Sigmoid colon (tissue), 7 donors: ENCODE measurements around the gene DDI2. TPM values are rescaled to one million over a fixed set of nuclear protein-coding genes. Genes with fewer than 3 reads are reported as not detected.
A peak's percentile ranks its signal among the peaks of the same experiment; 100 is the strongest.

Source experiments
- DNase-seq: peaks from one replicate; pipeline ENCODE4 v3.0.0-alpha.2; 2019
- H3K27ac ChIP-seq, 4 donors: fragments of 200-600 bp; sonication (generic); one replicate each; pipeline ENCODE4 v1.5.1; 2016 to 2019; ENCODE audit warnings: mild to moderate bottlenecking in 1 of 4
- H3K27me3 ChIP-seq, 3 donors: fragments of 200-600 bp; sonication (generic); one replicate each; pipeline ENCODE4 v1.5.1; 2019; ENCODE audit warnings: mild to moderate bottlenecking in 1 of 3
- H3K36me3 ChIP-seq, 4 donors: fragments of 200-600 bp; sonication (generic); one replicate each; pipeline ENCODE4 v1.5.1; 2016 to 2019
- H3K4me1 ChIP-seq, 4 donors: fragments of 200-600 bp; sonication (generic); one replicate each; pipeline ENCODE4 v1.5.1; 2017 to 2019
- H3K4me3 ChIP-seq, 4 donors: fragments of 200-600 bp; sonication (generic); one replicate each; pipeline ENCODE4 v1.5.1; 2017 to 2019; ENCODE audit warnings: mild to moderate bottlenecking in 2 of 4, moderate library complexity in 1 of 4
- H3K9me3 ChIP-seq, 4 donors: fragments of 200-600 bp in 3 of 4; sonication (generic) in 3 of 4; one replicate each; pipeline versions ENCODE4 v1.5.1 to v1.6.1; 2013 to 2019
- CTCF ChIP-seq, 4 experiments: fragments of 450-650 bp in 3 of 4; fragments of 200-600 bp in 1 of 4; IDR thresholded peaks; one replicate each; pipeline ENCODE4 v1.5.1; 2016 to 2019; ENCODE audit warnings: antibody characterized with exemption in 4 of 4, mild to moderate bottlenecking in 3 of 4, moderate library complexity in 2 of 4
- EP300 ChIP-seq, 4 donors: sonication (generic); formaldehyde crosslinking; IDR thresholded peaks; one replicate each; pipeline ENCODE4 v1.6.1; 2017; ENCODE audit warnings: antibody characterized with exemption in 4 of 4
- POLR2A ChIP-seq, 2 donors: fragments of 450-650 bp; IDR thresholded peaks; one replicate each; pipeline ENCODE4 v1.6.1; 2016; ENCODE audit warnings: antibody characterized with exemption in 2 of 2, mild to moderate bottlenecking in 2 of 2, moderate library complexity in 2 of 2
- POLR2AphosphoS5 ChIP-seq, 4 donors: sonication (generic); formaldehyde crosslinking; IDR thresholded peaks; one replicate each; pipeline ENCODE4 v1.6.1; 2017; ENCODE audit warnings: antibody characterized with exemption in 4 of 4
- WGBS, 2 donors: extraction: QIAGEN DNeasy Blood & Tissue Kit; methylation state at CpG; one replicate each; pipeline ENCODE4 v1.1.7; 2013; 5-methylcytosine and 5-hydroxymethylcytosine counted together
- intact Hi-C: fragments of 100-400 bp; cut with DNase I; formaldehyde crosslinking; loops from one replicate; pipeline ENCODE4 v1.15.1; 2023
- polyA plus RNA-seq, 3 donors: library from polyadenylated mRNA; stranded (reverse); fragments of 200-250 nt; gene quantifications; one replicate each; pipeline ENCODE4 v1.2.3, GENCODE V29; 2013
- total RNA-seq, 4 donors: library from RNA; depleted of rRNA; stranded (reverse); fragments of >200 nt; gene quantifications; one replicate each; pipeline ENCODE4 v1.1.0, GENCODE V29; 2016
- donor health status: healthy with polysubstance abuse.
- donor health status: Bipolar disorder and iron deficiency.
- donor health status: healthy.

The DDI2 gene
- total and polyA plus RNA-seq, 7 donors, result 3.0 to 27.3 (median 13.4) TPM

DNA sequence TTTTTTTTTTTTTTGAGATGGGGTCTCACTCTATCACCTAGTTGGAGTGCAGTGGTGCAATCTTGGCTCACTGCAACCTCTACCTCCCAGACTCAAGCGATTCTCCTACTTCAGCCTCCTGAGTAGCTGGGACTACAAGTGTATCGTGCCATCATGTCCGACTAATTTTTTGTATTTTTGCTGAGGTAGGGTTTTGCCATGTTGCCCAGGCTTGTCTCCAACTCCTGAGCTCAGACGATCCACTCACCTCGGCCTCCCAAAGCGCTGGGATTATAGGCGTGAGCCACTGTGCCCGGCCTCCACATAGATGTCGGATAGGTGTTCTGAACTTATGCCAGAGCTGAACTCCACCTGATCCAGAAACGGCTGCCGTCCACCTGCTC, 87.9 kb downstream of the DDI2 start:
- Histone ChIP-seq H3K4me1 (peaks cover 0 to 66% (median 56%) of the 10 kb centered on the region in 4 donors), H3K27me3 (no peaks in the 10 kb centered on the region), H3K36me3 (peaks cover 0 to 8% (median 0%) of the 10 kb centered on the region in 4 donors), H3K9me3 (no peaks in the 10 kb centered on the region), H3K27ac (peak overlapping the region; percentile 9 to 90 (median 89)), H3K4me3 (no peak overlapping the region)
- DNase-seq, result no peak
- WGBS, 2 donors, result 95% methylated on average over 11 of the region's 11 CpGs
- intact Hi-C loops, result no loop called here
- TF ChIP-seq CTCF (IDR thresholded peaks at IDR 0.05) (no peak), POLR2AphosphoS5 (IDR thresholded peaks at IDR 0.05) (no peak), POLR2A (IDR thresholded peaks at IDR 0.05) (no peak), EP300 (IDR thresholded peaks at IDR 0.05) (no peak)

GRCh38 chr1:15706751-15707150, 89.5 kb downstream of the DDI2 start:
- Histone ChIP-seq H3K27ac (peak overlapping the region in 2 of 4 donors; percentile 2 to 88), H3K9me3 (no peaks in the 10 kb centered on the region), H3K4me3 (no peak overlapping the region), H3K36me3 (peaks cover 0 to 8% (median 0%) of the 10 kb centered on the region in 4 donors), H3K27me3 (no peaks in the 10 kb centered on the region), H3K4me1 (peaks cover 0 to 61% (median 48%) of the 10 kb centered on the region in 4 donors)
- TF ChIP-seq POLR2A (IDR thresholded peaks at IDR 0.05), result no peak
- no peak for TF ChIP-seq POLR2AphosphoS5 (IDR thresholded peaks at IDR 0.05)
- no peak for TF ChIP-seq EP300 (IDR thresholded peaks at IDR 0.05)
- TF ChIP-seq CTCF (IDR thresholded peaks at IDR 0.05), result no peak
- intact Hi-C loops, result no loop called here
- no peak for DNase-seq
- WGBS, 2 donors, result 85 to 86% methylated on average over 7 of the region's 7 CpGs

DNA sequence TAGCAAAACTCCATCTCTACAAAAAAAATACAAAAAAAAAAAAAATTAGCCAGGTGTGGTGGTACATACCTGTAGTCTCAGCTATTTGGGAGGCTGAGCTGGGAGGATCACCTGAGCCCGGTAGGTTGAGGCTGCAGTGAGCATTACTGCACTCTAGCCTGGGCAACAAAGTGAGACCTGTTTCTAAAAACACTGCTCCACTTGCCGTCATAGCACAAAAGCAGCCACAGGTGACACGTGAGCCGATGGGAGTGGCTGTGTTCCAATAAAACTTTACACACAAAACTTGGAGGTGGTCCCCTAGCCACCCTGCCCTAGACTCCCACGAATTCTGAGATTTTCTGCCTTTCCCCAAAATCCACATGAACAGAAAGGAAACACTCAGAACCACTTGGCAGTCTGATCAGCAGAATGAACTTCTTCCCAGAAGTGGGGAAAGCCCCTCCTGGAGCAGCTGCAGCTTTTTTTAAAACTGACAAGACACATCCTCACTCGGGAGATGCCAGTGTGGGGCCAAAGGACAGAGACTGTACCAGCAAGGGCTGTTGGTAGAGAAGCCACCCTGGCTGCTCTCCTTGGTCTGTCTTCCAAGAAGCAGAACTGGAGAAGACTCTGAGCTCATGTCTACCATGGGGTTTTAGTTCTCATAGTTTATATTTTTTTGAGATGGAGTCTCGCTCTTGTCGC, 90.1 kb downstream of the DDI2 start:
- intact Hi-C loops, result no loop called here
- peaks cover 0 to 60% (median 48%) of the 10 kb centered on the region in 4 donors for H3K4me1 ChIP-seq
- no peak for DNase-seq
- peaks cover 0 to 8% (median 0%) of the 10 kb centered on the region in 4 donors for H3K36me3 ChIP-seq
- WGBS, 2 donors, result 55 to 79% methylated on average over 8 of the region's 8 CpGs
- TF ChIP-seq CTCF (IDR thresholded peaks at IDR 0.05) (no peak), EP300 (IDR thresholded peaks at IDR 0.05) (no peak), POLR2AphosphoS5 (IDR thresholded peaks at IDR 0.05) (no peak), POLR2A (IDR thresholded peaks at IDR 0.05) (no peak)
- no peak overlapping the region for H3K4me3 ChIP-seq
- H3K27me3 ChIP-seq, result no peaks in the 10 kb centered on the region
- no peaks in the 10 kb centered on the region for H3K9me3 ChIP-seq
- peak overlapping the region in 2 of 4 donors; percentile 25 to 88 for H3K27ac ChIP-seq

DNA sequence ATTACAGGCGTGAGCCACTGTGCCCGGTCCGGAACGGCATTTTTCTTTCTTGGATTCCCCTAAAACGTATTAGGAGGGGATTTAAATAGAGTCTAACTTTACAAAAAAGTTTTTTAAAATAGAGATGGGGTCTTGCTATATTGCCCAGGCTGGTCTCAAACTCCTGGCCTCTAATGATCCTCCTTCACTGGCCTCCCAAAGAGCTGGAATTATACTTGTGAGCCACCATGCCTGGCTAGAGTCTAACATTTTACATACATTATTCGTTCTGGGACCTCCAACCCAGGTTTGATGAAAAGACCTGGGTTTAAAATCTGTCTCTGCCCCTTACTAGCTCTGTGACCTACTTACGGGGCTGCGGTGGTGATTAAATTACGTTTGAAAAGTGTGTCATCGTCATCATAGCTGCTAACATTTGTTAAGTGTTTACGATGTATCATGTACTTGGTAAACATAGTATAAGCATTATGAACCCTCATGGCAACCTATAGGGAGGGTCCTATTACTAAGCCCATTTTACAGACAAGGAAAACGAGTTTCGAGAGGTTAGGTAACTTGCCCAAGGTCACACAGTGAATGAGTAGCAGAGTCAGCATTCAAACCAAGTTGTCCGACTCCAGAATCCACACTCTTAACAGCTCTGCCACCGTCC, 91.4 kb downstream of the DDI2 start:
- TF ChIP-seq EP300 (IDR thresholded peaks at IDR 0.05) (no peak), CTCF (IDR thresholded peaks at IDR 0.05) (no peak), POLR2A (IDR thresholded peaks at IDR 0.05) (no peak), POLR2AphosphoS5 (IDR thresholded peaks at IDR 0.05) (no peak)
- intact Hi-C loops, result no loop called here
- H3K9me3 ChIP-seq, result no peaks in the 10 kb centered on the region
- peaks cover 0 to 8% (median 0%) of the 10 kb centered on the region in 4 donors for H3K36me3 ChIP-seq
- no peaks in the 10 kb centered on the region for H3K27me3 ChIP-seq
- H3K4me3 ChIP-seq, result no peak overlapping the region
- H3K27ac ChIP-seq, result peak overlapping the region in 1 of 4 donors; percentile 88
- H3K4me1 ChIP-seq, result peaks cover 0 to 55% (median 38%) of the 10 kb centered on the region in 4 donors
- no peak for DNase-seq
- WGBS, 2 donors, result 78 to 82% methylated on average over 15 of the region's 15 CpGs
